ENCODE data around the gene USP51.
A peak's percentile ranks its signal among the peaks of the same experiment; 100 is the strongest.
"Not testable (repeated sequence)": the region's sequence is repeated elsewhere in the genome, so short reads cannot be mapped to it uniquely, and the experiment has no call there.

Gene USP51

DNA sequence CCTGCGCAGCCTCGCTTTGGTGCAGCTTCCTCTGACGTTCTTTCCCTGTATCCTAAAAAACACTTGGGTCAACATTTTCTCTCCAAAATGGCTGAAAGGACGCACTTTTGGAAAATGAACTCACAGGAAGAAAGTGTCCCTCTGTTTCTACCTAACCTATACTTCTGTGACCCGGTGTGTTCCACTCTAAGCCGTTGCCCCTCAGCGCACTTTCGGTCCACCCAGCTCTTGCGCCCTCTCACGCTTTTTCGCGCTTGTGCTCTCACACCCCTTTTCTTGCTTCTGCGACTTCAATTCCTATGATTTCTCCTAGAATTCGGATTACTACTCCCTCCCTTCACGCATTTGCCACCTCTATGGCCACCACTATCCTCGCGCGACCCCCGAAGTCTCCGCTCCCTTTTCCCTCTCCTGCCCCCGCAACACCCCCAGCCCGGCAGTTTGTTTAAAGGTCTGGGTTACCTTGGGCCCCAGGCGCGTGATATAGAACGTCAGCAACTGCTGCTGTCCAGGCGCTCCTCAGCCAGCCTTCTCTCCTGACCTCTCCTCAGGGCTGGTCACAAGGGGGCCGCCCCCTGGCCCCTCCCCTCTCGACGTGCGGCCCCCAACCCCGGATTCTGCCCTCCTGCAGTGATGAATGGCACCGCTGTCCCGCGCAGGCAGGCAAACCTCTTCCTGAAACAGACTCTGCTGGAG lies at the start of gene USP51:
Gene USP51 (minus strand): TSS at position 535 of the 696 bp plus-strand sequence. CDS start 909 bp downstream, outside the sequence.
- DNase-seq = peak; percentile 41

DNA sequence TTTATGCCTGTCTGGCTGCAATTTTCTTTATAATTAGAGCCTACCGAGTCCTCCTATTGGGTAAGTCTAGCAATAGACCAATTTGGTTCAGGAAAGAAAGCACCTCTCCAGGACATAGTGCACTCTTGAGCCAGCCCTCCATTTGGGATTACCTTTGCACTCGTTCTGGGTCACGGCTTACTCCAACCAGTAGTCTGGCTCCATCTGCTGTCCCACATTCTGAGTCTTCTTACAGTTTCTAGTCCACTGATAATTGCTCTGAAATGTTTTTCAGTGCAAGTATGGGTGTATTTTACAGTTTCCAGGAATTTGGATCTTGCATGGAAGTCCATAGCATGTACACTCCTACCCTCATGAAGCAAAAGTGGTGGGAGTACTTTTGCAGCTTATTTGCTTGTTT lies 34.8 kb upstream of the USP51 start:
- DNase-seq = no peak

DNA sequence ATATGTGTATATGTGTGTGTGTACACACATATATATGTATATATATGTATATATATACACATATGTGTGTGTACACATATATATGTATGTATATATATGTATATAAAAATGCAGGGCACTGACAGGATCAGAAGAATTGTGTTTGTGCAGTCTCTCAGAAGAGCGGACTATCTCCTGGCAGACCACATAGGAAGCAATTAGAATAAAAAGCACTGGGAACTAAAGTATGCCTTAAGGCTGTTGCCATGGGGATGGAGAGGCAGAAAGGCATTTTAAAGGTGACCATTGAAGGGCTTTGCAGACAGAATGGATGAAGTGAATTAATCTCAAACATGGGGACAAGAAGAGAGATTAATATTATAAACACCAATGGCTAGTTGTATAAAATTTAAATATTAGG lies 33.7 kb upstream of the USP51 start:
- DNase-seq = no peak

DNA sequence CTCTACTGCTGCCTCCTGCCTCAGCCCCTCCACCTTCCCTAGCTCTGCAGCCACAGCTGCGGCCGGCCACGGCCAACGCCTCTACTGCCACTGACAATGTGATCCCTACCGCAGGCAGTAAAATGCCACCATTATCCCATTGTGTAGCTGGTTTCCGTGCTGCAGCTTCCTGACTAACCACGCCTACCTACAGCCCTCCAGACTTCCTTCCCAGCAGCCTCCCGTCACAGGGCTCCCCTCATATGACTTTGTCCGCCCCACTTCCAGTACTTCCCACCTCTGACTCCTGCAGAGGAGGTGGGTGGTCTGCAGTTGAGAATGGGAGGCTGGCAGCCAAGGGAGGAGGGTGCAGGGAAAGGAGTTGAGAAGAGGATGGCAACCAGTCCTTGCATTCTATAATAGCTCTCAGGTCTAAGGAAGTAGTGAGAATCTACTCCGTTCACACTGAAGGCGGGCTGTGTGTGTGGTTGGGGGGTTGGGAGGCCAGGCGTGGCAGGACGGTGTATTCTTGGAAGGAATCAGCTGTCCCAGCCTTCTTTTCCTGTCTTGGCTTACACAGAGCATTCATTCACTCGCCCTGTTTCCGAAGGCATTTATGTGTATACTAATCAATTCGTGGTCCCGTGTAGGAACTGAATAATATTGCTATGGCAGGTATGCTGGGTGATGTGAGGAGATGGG lies 33.1 kb upstream of the USP51 start:
- DNase-seq = no peak

DNA sequence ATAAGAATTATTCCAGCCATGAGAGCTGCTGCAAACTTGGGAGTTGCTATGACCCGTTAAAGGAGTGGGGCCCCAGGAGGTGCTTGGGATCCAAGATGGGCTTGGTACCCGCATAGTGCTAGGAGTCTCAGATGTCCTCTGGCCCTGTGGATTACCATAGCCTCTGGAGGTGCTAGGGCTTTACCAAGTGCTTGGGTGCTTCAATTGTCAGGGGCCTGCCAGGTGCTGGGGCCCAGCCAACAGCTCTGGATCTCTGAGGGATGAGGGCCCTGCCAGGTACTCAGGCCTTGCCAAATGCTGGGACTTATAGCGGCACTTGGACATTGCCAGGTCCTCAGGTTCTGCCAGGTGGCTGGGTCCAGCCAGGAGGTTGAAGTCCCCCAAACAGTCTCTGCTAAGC lies 32.0 kb upstream of the USP51 start:
- DNase-seq = no peak

DNA sequence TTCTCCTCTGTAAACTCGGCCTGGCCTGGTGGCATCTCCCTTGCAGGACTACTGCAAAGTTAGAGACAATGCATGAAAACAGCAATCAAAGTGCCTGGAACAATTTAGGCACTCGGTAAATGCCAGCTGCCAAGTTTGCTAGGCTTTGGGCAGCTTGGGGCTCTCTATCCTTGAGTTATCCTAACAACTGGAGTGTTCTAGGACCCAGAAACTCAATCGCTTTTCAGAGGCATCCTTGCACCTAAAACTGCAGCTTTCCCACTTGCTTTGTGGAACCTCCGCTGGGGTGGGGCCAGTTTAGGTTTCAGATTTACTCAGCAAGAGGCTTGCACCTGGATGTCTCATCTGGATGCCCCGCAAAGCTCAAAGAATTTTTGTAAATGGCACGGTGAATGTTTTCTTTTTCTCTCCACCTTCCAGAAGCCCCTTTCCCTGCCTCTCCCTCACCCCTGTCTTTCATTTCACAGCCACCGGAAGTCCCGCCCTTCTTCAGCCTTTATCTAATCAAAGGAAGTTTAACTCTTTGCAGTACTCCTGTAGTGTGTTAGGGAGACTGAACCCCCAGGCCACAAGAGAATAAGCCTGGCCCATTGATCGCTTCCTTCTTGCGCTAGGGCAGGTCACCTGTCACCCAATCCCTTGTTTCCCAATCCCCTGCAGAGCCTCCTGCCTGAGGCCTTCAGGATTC lies 27.3 kb upstream of the USP51 start:
- not testable (repeated sequence) for DNase-seq

DNA sequence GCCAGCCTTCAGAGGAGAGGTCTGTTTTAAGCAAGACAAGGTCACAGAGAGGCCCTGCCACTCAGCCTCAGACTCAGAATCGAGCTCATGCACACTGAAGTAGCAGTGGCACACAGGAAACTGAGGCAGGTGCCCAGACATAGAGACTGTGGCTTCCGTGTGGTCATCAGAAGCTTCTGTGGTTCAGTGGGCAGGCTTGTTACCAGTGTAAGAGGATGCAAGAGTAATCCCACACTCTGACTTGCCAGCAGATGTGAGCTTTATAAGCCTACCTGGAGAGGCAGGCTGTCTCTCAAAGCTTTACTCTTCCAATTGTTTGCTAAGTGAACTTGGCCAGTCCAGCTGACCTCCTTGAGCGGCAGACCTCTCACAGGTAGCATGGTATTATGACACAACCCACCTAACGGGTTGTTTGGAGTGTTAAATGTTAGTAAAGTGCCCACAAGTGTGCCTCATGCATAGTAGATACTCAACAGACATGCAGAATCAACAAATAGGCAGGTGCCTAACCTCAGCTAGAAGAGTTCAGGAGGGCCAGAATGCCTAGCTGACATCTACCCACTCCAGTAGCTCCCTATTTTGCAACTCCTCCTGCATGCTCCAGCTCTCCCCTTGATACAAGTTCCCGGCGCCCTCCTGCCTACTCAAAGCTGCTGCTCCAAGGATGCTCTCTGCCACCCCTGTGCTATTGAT lies 23.5 kb upstream of the USP51 start:
- not testable (repeated sequence) for DNase-seq

DNA sequence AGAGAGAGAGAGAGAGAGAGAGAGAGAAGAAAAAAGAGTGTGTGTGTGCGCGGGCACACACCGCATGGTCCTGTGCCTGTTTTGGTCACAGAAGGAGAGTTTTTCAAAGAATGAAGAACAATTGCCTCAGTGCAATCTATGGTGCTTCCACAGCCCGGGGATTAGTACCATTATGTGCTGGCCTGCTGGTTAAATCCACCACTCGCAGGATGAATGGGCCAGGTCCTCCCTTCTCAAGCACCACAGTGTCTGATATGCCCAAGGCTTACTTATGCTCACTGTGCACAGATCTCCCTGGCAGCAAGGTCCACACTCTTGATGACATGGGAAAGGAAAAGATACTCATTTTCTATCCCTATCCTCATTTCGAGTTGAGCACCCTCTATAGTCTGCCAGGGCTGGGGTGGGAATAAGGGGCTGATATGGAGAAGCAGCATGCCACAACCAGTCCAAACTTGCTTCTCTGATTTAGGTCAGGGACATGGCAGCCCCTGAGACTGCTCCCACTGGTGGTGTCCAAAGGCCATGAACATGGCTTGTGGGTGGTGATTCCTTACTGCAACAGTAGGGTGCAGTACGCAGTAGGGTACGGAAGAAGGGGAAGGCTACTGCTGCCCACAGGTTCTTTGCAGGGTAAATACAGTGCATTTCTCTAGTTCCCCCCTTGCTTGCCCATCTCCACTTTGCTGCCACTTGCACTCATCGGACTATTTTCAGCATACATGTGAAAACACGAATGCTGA lies 18.9 kb upstream of the USP51 start:
- DNase-seq = not testable (repeated sequence)

DNA sequence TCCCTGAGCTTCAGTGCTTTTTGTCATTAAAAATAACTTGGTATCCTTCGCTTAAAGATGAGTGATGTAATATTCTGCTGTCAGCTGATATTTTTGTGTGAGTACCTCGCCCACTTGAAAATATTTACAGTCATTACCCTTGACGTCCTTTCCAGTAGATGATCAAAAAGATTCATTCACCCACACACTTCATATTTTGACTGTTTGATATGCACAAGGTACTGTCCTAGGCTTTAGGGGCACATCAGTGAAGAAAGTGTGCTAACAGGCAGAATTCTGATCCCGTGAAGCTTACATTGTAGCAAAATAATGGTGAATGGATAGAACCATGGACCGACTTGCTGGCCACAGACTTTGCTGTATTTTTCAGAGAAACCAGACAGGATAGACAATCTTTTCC lies 18.1 kb upstream of the USP51 start:
- not testable (repeated sequence) for DNase-seq

DNA sequence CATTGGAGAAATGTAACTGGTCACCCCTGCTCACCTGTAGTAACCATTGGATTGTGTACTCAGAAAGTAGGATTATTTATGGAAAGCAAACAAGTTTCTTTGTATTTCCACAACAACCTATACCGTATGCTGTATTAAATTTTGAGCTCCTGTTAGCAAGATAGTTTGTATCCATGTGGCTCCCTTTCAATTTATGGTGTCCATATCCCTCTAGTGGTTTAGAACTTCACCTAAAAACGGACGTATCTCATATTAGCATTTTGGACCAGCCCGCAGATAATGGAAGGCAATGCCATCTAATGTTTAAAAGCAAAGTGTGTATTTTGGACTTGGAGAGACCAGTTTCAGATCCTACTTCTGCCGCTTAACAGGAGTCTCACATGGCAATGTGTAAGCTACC lies 17.4 kb upstream of the USP51 start:
- not testable (repeated sequence) for DNase-seq

DNA sequence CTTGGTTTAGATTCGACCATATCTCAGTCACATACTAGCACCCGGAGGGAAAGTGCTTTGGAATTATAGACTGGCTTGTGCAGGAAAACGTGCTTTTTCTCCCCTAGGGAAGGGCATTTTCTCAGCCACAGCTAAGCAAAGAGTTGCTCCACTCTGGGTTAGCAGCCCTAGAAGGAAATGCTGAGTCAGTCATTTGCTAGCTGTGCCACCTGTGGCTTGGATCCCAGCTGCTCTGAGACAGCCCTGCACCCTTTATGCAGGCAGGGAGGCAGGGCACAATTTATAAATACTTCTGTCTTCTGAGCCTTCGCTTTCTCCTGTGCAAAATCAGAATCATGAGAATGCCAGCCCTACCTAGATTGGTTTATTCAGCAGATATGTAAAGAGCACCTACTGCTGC lies 1.3 kb upstream of the USP51 start:
- no peak for DNase-seq

DNA sequence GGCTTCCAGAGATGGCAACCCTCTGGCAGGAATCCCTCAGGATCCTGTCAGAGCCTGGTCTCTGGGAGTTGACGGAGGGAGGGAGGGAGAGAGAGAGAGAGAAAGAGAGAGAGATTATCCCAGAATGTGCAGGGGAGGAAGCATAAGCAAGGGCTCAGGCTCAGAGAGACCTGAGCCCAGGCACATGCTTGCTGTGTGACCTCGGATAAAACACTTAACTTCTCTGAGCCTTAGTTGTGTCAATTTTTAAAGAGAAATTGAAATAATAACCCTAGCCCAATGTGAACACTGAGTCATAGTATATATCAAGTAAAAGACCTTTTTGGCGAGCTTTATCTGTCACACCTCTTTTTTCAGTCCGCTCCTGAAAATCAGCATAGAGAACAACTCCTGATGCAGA lies 473 bp upstream of the USP51 start:
- no peak for DNase-seq

DNA sequence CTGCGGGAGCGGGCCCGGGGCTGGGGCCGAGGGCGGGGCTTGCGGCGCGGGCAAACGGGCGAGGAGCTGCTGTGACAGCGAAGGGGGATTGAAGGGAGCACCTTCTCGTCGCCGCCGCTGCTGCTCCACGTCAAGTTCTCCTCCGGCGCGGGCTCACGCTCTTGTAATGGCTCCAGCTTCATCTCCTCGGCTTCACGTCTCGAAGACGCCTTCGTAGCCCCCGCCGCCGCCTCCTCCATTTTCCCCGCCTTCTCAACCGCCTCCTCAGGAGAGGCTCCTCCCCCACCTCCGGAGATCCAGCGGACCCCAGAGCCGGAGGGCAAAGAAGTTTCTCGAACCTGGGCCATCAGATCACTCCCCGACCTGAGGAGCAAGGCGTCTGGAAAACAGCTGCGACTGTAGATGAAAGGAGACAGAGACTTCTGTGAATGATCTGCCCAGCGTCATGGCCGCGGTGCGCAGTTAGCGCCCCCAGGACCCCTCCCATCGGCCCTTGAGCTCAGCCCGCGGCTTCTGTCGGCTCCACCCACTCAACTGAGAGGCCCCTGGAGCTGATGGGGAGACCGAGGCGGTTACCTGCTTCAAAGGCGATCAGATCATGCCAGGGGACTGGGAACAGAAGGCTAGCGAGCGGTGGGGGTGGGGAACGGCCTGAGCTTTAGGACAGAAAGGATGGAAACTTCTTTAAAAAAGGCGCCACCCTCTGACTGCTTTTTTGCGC lies 895 bp downstream of the USP51 start:
- peak; percentile 41 for DNase-seq

DNA sequence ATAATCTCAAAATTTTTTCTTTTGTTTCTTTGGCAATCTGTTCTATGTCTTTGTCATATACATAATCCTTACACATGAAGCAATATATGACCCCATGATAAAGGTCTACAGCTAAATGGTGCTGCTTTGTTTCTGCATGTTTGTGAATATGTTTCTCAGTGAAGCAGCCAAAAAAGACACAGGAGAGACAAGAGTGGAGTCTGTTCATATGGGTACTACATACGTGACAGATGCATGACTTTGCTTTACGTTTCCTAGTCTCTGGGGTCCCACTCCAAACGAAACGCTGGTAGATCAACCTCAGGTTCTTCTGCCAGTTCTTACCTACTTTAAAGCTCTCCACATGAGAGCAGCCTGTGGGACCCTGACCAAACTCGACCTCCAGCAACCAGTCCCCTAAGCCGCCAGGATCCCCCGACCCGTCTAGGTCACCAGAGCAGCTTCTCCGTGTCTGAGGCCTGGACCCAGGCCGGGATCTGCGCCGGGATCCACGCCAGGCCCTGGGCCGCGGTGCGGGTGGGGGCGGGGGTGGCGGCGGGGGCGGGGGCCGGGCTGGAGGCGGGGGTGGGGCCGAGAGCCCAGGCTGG lies 1.5 kb downstream of the USP51 start:
- no peak for DNase-seq

DNA sequence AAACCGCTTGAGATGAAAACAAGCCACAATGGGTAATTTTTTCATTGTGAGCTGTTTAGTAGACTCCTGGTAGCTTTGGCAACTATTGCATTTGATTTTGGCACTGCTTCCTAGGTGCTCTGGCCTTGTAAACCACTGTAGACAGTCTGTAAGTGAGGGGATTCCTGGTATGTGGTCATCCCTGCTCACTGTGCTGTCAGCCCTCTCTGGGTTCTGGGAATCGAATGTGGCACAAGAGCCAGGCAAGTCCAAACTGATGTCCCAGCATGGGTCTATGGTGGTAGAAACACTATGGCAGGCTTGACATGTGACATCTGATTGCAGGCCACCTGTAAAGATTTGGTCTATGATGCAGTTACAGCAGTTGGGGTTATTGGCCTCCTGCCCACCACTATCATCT lies 2.5 kb downstream of the USP51 start:
- DNase-seq = no peak

DNA sequence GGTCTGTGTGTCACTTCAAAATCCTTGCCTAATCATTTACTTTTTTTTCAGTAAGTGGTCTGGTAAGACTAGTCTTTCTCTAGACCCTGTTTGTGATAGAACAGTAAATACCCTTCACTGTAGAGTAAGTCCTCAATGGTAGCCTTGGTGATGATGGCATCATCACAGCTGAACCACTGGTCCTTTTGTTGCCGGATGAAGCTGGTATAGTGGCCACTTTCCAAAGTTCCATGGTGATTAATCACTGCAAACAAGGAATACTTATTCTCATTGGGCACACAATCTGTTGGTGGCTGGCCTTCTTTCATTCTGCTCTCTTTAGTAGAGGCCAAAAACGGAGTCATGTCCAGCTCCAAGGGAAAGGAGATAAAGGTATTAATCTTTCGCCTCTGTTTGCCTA lies 2.9 kb downstream of the USP51 start:
- no peak for DNase-seq

DNA sequence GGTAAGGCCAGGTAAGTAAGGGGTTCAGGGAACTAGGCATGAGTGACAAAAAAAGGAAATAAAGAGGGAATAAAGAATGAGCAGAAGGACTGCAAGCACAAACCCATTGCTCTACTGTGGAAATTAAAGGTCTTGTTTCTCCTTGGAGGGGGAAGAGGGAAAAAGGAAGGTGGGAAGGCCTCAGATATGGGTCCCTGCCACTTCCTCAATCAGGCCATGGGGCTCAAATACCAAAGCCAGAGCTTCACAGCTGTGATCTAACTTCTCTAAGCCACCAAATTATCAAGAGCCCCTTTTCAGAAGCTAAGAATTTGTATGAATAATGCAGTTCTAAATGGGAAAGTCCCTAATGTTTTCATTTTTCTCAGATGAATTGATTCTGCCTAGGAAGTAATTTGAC lies 4.7 kb downstream of the USP51 start:
- no peak for DNase-seq

DNA sequence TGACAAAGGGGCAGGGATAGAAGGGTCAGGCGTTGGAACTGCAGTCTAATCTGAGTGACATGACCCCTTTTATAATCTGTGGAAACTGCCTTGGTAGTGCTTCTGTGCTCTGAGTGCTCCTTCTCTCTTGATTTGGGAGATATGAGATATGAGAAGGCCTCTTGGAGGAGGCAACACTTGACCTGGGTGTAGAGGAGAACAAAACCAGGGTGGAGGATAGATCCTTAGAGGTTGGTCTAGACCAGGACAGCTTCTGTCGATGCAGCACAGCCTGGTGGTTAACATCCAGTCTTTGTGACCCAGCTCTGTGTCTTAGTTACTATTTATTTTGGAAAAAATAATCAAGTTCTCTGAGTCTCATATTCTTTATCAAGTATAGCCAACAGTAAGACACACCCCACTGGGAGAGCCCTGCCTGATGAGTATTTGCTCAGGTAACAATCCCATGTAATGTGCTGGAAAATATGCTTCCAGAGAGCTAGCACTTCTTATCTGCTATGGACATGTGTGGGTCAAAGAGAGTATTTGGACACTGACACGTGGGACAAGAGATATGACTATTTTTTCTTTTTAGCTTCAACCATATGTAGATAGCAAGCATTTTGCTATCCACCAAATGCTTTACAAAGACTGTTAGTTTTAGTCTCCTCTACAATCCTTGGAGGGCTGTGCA lies 9.1 kb downstream of the USP51 start:
- DNase-seq = no peak

DNA sequence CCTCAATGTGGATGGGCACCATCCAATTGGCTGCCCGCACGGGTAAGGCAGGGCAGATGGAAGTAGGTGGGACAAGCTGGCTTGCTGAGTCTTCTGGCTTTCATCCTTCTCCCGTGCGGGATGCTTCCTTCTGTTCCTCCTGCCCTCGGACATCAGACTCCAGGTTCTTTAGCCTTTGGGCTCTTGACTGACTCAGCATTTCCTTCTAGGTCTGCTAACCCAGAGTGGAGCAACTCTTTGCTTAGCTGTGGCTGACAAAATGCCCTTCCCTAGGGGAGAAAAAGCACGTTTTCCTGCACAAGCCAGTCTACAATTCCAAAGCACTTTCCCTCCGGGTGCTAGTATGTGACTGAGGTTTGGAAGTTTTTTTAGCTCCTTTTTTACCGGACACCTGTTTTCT lies 9.7 kb downstream of the USP51 start:
- DNase-seq = not testable (repeated sequence)

DNA sequence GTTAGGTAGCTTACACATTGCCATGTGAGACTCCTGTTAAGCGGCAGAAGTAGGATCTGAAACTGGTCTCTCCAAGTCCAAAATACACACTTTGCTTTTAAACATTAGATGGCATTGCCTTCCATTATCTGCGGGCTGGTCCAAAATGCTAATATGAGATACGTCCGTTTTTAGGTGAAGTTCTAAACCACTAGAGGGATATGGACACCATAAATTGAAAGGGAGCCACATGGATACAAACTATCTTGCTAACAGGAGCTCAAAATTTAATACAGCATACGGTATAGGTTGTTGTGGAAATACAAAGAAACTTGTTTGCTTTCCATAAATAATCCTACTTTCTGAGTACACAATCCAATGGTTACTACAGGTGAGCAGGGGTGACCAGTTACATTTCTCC lies 23.9 kb downstream of the USP51 start:
- DNase-seq = not testable (repeated sequence)

DNA sequence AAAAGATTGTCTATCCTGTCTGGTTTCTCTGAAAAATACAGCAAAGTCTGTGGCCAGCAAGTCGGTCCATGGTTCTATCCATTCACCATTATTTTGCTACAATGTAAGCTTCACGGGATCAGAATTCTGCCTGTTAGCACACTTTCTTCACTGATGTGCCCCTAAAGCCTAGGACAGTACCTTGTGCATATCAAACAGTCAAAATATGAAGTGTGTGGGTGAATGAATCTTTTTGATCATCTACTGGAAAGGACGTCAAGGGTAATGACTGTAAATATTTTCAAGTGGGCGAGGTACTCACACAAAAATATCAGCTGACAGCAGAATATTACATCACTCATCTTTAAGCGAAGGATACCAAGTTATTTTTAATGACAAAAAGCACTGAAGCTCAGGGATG lies 24.5 kb downstream of the USP51 start:
- DNase-seq = not testable (repeated sequence)

Data from SHP77 treated with DMSO at 0.1 percent for 48 hours (cell line).